Cardiac fibroblast (primary cell): ENCODE data around the gene KRT82.

Experiments used
- DNase-seq, 2 donors: peaks; one replicate each; pipeline versions ENCODE4 v3.0.0 to v3.0.0-alpha.2; 2010; ENCODE audit warnings: low read depth in 2 of 2
- H3K4me3 ChIP-seq, 2 donors: replicated peaks in 1 of 2; 1 replicate in 1 of 2; 2 replicates in 1 of 2; pipeline ENCODE4 v1.5.1; 2011; ENCODE audit warnings: low read depth in 2 of 2, low read length in 2 of 2, mild to moderate bottlenecking in 2 of 2, moderate library complexity in 1 of 2
- TF ChIP-seq, protein P1 (sequence below): IDR thresholded peaks from one replicate; pipeline ENCODE4 v1.5.1; 2011; ENCODE audit warnings: low read depth, mild to moderate bottlenecking, low read length, inconsistent platforms

The KRT82 gene

DNA sequence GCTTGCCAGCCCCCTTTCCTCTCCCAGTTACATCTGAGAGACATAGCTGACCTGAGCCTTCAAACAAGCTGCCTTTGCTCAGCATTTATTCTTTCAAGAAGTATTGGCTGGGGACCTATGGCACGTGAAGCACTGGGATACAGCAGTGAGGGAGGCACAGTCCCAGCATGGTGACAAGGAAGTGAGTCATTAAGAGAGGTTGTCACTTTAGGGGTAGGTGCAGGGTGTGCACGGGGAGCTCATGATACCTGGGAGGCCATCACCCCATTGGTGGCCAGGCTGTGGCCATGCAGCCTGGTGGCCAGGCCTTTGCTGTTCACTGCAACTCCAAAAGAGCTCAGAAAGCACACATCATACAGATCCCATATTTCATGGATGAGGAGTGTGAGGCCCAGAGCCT, 33.7 kb upstream of the KRT82 start:
- no peak overlapping the region for H3K4me3 ChIP-seq
- TF ChIP-seq, protein P1, sequence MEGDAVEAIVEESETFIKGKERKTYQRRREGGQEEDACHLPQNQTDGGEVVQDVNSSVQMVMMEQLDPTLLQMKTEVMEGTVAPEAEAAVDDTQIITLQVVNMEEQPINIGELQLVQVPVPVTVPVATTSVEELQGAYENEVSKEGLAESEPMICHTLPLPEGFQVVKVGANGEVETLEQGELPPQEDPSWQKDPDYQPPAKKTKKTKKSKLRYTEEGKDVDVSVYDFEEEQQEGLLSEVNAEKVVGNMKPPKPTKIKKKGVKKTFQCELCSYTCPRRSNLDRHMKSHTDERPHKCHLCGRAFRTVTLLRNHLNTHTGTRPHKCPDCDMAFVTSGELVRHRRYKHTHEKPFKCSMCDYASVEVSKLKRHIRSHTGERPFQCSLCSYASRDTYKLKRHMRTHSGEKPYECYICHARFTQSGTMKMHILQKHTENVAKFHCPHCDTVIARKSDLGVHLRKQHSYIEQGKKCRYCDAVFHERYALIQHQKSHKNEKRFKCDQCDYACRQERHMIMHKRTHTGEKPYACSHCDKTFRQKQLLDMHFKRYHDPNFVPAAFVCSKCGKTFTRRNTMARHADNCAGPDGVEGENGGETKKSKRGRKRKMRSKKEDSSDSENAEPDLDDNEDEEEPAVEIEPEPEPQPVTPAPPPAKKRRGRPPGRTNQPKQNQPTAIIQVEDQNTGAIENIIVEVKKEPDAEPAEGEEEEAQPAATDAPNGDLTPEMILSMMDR, result no peak
- DNase-seq, result no peak

DNA sequence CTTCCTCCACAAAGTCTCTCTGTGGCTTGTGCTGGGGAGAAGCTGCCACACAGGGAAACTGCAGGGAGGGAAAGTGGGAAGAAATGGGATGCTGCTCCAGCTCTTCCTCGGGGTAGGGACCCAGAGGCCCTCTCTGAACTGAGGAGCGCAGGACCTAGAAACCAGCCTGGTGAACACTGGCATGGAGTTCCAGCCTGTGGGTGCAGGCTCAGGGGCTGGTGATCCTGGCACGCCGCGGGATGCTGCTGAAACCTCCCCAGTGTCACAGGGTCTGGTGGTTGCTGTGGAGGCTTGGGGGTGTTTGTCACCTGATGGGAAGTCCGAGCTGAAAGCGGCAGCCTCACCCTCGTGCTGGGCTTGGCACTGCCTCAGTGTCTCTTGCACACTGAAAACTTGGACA, 33.3 kb upstream of the KRT82 start:
- no peak overlapping the region for H3K4me3 ChIP-seq
- no peak for DNase-seq
- TF ChIP-seq, protein P1, result no peak

DNA sequence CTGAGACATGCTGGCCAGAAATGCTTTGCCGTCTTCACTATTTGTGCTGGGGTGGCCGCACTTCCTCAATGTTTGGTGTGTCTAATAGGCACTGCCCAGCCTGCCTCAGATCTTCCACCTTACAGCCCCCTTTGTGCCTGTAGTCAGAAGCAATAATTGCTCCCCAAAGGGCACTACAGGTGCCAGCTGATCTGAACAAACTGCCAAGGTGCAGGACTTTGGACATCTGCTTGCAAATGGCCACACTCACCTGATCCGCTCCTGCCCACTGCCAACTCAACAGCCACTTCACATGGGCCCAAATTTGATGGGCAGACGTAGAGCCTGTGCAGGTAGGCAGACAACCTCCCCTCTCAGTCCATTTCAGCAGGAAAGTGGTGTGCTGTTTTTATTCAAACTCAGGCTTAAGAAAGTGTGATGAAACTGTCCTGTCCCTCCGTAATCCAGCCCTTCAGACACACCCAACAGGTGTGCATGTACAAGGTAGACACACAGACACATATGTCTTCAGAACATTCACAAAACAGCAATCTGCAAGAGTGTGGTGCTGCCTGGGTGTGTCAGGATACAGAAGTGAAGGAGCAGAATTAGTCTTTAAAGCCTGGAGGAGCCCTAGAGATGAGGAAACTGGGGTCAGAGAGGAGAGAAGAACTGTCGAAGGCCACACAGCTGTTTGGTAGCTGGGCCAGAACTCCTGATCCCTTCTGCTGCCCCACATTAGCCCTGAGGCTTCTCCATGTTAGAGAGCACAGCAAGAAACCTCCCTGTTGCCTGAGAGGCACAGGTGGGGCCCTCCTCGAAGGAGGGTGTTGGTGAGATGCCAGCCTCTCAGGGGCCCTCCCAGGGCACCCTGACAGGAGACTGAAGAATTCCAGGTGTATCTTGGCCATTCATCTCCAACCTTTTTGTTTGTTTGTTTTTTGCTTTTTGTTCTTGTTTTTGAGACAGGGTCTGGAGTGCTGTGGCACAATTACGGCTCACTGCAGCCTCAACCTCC, 32.5 kb upstream of the KRT82 start:
- DNase-seq, result no peak
- no peak overlapping the region for H3K4me3 ChIP-seq
- TF ChIP-seq, protein P1, result no peak

DNA sequence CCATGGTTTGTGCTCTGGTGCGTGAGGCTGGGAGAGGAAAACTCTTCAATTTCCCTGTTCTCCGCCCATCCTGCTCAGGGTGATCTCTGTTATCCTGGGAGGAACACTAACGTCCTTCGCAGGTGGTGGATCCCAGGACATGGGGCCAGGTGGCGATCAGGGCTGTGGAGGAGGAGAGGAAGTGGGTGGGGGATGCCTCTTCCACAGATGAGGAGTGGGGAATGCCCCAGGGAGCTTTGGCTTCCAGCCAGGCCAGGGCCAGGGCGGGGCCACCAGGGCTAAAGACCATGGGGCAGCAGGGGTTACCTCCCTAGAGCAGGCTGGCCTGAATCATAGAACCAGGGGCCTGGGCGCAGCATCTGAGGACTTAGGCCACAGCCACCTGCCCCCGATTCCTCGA, 31.4 kb upstream of the KRT82 start:
- DNase-seq, result no peak
- no peak overlapping the region for H3K4me3 ChIP-seq
- TF ChIP-seq, protein P1, result no peak

DNA sequence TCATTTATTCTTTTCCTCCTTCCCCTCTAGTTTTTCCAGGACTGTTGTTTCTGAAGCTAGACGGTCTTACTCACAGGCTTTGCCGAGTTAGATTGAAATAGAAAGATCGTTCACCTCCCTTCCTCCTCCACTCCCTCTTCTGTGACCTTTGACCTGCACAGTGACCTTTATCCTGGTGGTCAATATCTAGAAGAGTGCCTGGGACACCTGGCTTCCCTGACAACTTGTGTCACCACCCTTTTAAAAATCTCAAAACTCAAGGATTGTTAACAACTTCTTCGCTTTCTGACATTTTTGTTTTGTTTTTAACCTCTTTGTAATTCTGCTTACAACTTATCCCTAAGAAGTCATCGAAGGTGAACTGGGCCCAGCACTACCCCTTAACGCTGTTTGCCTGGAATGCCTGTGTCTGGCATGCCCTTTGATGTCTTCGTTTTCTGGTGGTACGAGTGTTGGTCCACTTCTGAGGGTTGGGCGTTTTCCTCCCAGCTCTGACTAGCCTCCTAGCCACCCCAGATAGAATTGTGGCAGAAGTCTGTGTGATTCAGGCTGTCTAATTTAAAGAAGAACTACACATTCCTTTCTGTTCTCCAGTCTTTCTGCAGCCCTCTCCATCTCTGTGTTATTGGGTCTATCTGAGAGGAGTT, 30.8 kb upstream of the KRT82 start:
- TF ChIP-seq, protein P1, result no peak
- no peak for DNase-seq
- H3K4me3 ChIP-seq, result no peak overlapping the region

DNA sequence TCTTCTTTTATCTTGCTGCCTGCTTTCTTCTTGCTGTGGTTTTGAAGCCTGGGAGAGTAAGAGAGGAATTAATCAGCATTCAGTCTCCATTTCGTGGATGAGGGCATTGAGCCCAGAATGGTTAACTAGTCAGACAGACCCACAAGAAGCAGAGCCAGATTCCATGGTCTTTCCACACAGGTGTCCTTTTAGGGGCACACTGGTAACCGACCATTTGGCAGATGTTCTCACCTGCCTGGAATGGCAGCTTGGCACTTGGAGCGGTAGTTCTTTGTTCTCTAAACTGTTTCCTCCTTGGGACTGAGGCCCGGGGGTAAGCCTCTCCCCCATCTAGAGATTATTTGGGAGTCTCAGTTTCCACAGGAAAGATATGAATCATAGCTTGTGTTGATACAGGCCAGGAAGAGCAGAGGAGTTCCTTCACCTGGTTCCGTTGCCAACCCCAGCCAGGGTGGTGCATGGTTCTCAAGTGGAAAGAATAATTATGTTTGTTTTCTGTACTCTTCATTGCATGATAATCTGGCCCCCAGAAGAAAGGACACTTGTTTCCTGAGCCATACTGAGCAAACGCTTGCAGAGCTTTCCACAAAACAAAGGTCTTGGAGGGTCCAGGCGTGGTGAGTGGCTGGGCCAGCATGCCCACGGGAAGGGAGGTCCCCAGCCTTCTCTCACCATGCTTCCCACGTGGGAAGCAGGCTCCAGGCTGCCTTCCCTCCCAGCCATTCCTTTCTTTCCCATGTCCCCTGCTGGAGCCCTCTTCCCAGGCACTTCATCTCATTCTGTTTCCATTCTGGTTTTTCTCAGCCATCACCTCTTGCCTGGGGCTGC, 30.1 kb upstream of the KRT82 start:
- TF ChIP-seq, protein P1, result no peak
- DNase-seq, result peak; percentile 55 to 62
- H3K4me3 ChIP-seq, result no peak overlapping the region
